IMR-90 (cell line): Measurements from ENCODE around the gene ADAMTS18. TPM values are rescaled to one million over a fixed set of nuclear protein-coding genes. Genes with fewer than 3 reads are reported as not detected.

Source experiments
- ATAC-seq: fragments of 200-7000 bp; cut with Tn5 transposase; 2 replicates; pipeline ENCODE4 v1.9.1; 2020; ENCODE audit warnings: low read depth, mild to moderate bottlenecking, moderate library complexity
- BruUV-seq: library from RNA; stranded (reverse); fragments of 400-500 nt; replicated peaks from 2 replicates; lab custom pipeline; 2021; lab: Mats Ljungman, UMichigan
- CTCF ChIA-PET: fragments of 300-600 bp; formaldehyde crosslinking; extraction: SDS; loops from one replicate; lab custom pipeline; 2021; ENCODE audit warnings: antibody characterized with exemption; lab: Yijun Ruan, JAX
- POLR2A ChIA-PET: fragments of 300-600 bp; sonication (Branson Sonifier 250); formaldehyde crosslinking; loops from one replicate; lab custom pipeline; 2022; ENCODE audit warnings: antibody characterized with exemption; ENCODE audit not compliant: unreplicated experiment; lab: Charles Lee
- DNase-seq: peaks from one replicate; pipeline ENCODE4 v3.0.0; 2013
- H2AFZ ChIP-seq: replicated peaks from 2 replicates; pipeline ENCODE3; 2013; ENCODE audit warnings: low read length, mild to moderate bottlenecking; ENCODE audit not compliant: poor library complexity
- H2AK5ac ChIP-seq: 2 replicates; pipeline ENCODE4 v1.6.1; 2013; ENCODE audit warnings: low read depth, low read length, inconsistent platforms
- H2AK9ac ChIP-seq: replicated peaks from 2 replicates; pipeline ENCODE3; 2013; ENCODE audit warnings: mild to moderate bottlenecking, low read depth, low read length, moderate library complexity; ENCODE audit not compliant: poor library complexity
- H2BK120ac ChIP-seq: 2 replicates; pipeline ENCODE4 v1.6.1; 2013; ENCODE audit warnings: low read depth, low read length, inconsistent platforms
- H2BK15ac ChIP-seq: 3 replicates; pipeline ENCODE4 v1.6.1; 2013; ENCODE audit warnings: low read depth, low read length, inconsistent platforms
- H2BK20ac ChIP-seq: 2 replicates; pipeline ENCODE4 v1.6.1; 2013; ENCODE audit warnings: low read depth, mild to moderate bottlenecking, inconsistent platforms, low read length, moderate library complexity
- H2BK5ac ChIP-seq: 2 replicates; pipeline ENCODE4 v1.6.1; 2013; ENCODE audit warnings: mild to moderate bottlenecking, low read depth, low read length, inconsistent platforms; ENCODE audit not compliant: poor library complexity, severe bottlenecking
- H3K14ac ChIP-seq: replicated peaks from 2 replicates; pipeline ENCODE4 v1.6.1; 2013; ENCODE audit warnings: low read depth, low read length, inconsistent platforms
- H3K18ac ChIP-seq: 2 replicates; pipeline ENCODE4 v1.6.1; 2013; ENCODE audit warnings: low read depth, low read length, control low read depth
- H3K23ac ChIP-seq: 2 replicates; pipeline ENCODE4 v1.6.1; 2013; ENCODE audit warnings: low read depth, low read length, inconsistent platforms
- H3K27ac ChIP-seq: 2 replicates; pipeline ENCODE4 v1.5.1; 2013; ENCODE audit warnings: mild to moderate bottlenecking, control low read depth, low read length; ENCODE audit not compliant: insufficient read depth
- H3K27me3 ChIP-seq: 2 replicates; pipeline ENCODE4 v1.6.1; 2013; ENCODE audit warnings: low read length; ENCODE audit not compliant: control insufficient read depth, insufficient read depth
- H3K36me3 ChIP-seq: 2 replicates; pipeline ENCODE4 v1.6.1; 2013; ENCODE audit warnings: low read length, mixed read lengths; ENCODE audit not compliant: control insufficient read depth, insufficient read depth
- H3K4ac ChIP-seq: 2 replicates; pipeline ENCODE4 v1.6.1; 2013; ENCODE audit warnings: low read depth, low read length, inconsistent platforms
- H3K4me1 ChIP-seq: 2 replicates; pipeline ENCODE4 v1.6.1; 2013; ENCODE audit warnings: low read length, mixed read lengths; ENCODE audit not compliant: control insufficient read depth, insufficient read depth
- H3K4me2 ChIP-seq: 2 replicates; pipeline ENCODE4 v1.6.1; 2013; ENCODE audit warnings: low read depth, mild to moderate bottlenecking, control low read depth, low read length, moderate library complexity
- H3K4me3 ChIP-seq: 2 replicates; pipeline ENCODE4 v1.5.1; 2013; ENCODE audit warnings: low read depth, mild to moderate bottlenecking, control low read depth, low read length, moderate library complexity; ENCODE audit not compliant: insufficient read depth
- H3K56ac ChIP-seq: 2 replicates; pipeline ENCODE4 v1.6.1; 2013; ENCODE audit warnings: low read length, inconsistent platforms; ENCODE audit not compliant: insufficient read depth; ENCODE audit errors: extremely low read depth
- H3K79me1 ChIP-seq, 2 experiments: 2 replicates each; pipeline ENCODE4 v1.6.1; 2013; ENCODE audit warnings: low read length in 2 of 2, inconsistent platforms in 1 of 2, low read depth in 1 of 2
- H3K9ac ChIP-seq: 2 replicates; pipeline ENCODE4 v1.6.1; 2013; ENCODE audit warnings: low read depth, low read length, control low read depth
- H3K9me1 ChIP-seq: 2 replicates; pipeline ENCODE4 v1.6.1; 2013; ENCODE audit warnings: low read length, inconsistent platforms; ENCODE audit not compliant: insufficient read depth
- H3K9me3 ChIP-seq: 2 replicates; pipeline ENCODE4 v1.6.1; 2013; ENCODE audit warnings: low read length; ENCODE audit not compliant: control insufficient read depth, insufficient read depth
- H4K20me1 ChIP-seq: 2 replicates; pipeline ENCODE4 v1.6.1; 2013; ENCODE audit warnings: low read length, inconsistent platforms; ENCODE audit not compliant: insufficient read depth
- H4K5ac ChIP-seq: 2 replicates; pipeline ENCODE4 v1.6.1; 2013; ENCODE audit warnings: mild to moderate bottlenecking, low read depth, low read length, control low read depth
- H4K8ac ChIP-seq, 2 experiments: 2 replicates each; pipeline ENCODE4 v1.6.1; 2013; ENCODE audit warnings: low read depth in 2 of 2, low read length in 2 of 2, control low read depth in 1 of 2, inconsistent platforms in 1 of 2
- H4K91ac ChIP-seq: 2 replicates; pipeline ENCODE4 v1.6.1; 2013; ENCODE audit warnings: low read depth, low read length, inconsistent platforms; ENCODE audit not compliant: insufficient read depth
- BHLHE40 ChIP-seq: fragments of 150-350 bp; IDR thresholded peaks from 2 replicates; pipeline ENCODE4 v1.6.1; 2016; ENCODE audit warnings: mild to moderate bottlenecking, low read depth, low read length
- CEBPB ChIP-seq: IDR thresholded peaks from 2 replicates; pipeline ENCODE4 v1.6.1; 2012; ENCODE audit warnings: low read depth, low read length, improper control_type of control experiment
- CHD1 ChIP-seq: IDR thresholded peaks from 2 replicates; pipeline ENCODE4 v1.6.1; 2012; ENCODE audit warnings: low read depth, low read length, improper control_type of control experiment
- FOS ChIP-seq: fragments of 150-350 bp; IDR thresholded peaks from 2 replicates; pipeline ENCODE4 v1.6.1; 2016; ENCODE audit warnings: low read depth, low read length
- MAFK ChIP-seq: IDR thresholded peaks from 2 replicates; pipeline ENCODE4 v1.6.1; 2012; ENCODE audit warnings: low read depth, low read length, improper control_type of control experiment
- MAZ ChIP-seq: IDR thresholded peaks from 2 replicates; pipeline ENCODE4 v1.6.1; 2012; ENCODE audit warnings: low read depth, mild to moderate bottlenecking, low read length, improper control_type of control experiment, moderate library complexity, borderline replicate concordance
- MXI1 ChIP-seq: IDR thresholded peaks from 2 replicates; pipeline ENCODE4 v1.6.1; 2012; ENCODE audit warnings: low read depth, mild to moderate bottlenecking, low read length, moderate library complexity, borderline replicate concordance
- NFE2L2 ChIP-seq: fragments of 150-350 bp; IDR thresholded peaks from 2 replicates; pipeline ENCODE4 v1.6.1; 2016; ENCODE audit warnings: low read depth, mild to moderate bottlenecking, low read length
- POLR2A ChIP-seq: IDR thresholded peaks from 2 replicates; pipeline ENCODE4 v1.6.1; 2012; ENCODE audit warnings: mild to moderate bottlenecking, low read depth, low read length
- RAD21 ChIP-seq: IDR thresholded peaks from 2 replicates; pipeline ENCODE4 v1.6.1; 2012; ENCODE audit warnings: low read length, improper control_type of control experiment
- RCOR1 ChIP-seq: IDR thresholded peaks from 2 replicates; pipeline ENCODE4 v1.6.1; 2012; ENCODE audit warnings: mild to moderate bottlenecking, low read length, improper control_type of control experiment; ENCODE audit not compliant: insufficient replicate concordance
- WGBS, 2 experiments: methylation state at CpG; one replicate each; pipeline versions ENCODE4 v1.1.5 to v1.1.7; 2013; ENCODE audit warnings: missing lambda C conversion rate in 2 of 2; ENCODE audit not compliant: insufficient read length in 1 of 2; ENCODE audit errors: extremely low coverage in 2 of 2; 5-methylcytosine and 5-hydroxymethylcytosine counted together
- dilution Hi-C: fragments of 300-500 bp; cut with HindIII; formaldehyde crosslinking; loops from one replicate; pipeline ENCODE4 v1.14.3; 2018; ENCODE audit warnings: low sequenced_read_pairs; ENCODE audit not compliant: unreplicated experiment
- in situ Hi-C: fragments of 300-500 bp; cut with MboI; formaldehyde crosslinking; loops from 3 replicates; pipeline ENCODE4 v1.14.3; 2019; ENCODE audit warnings: low sequenced_read_pairs, inconsistent platforms, mixed read lengths
- intact Hi-C: fragments of 100-400 bp; cut with micrococcal nuclease; formaldehyde crosslinking; loops from 2 replicates; pipeline ENCODE4 v1.10.0; 2022
- polyA plus RNA-seq, 3 experiments: library from polyadenylated mRNA; depleted of rRNA; stranded (reverse); fragments of >200 nt; gene quantifications; 2 replicates each; pipeline ENCODE4 v1.2.3, GENCODE V29; 2012; ENCODE audit warnings: low replicate concordance in 1 of 3
- total RNA-seq: library from RNA; depleted of rRNA; stranded (reverse); fragments of >200 nt; gene quantifications from 2 replicates; pipeline ENCODE4 v1.2.3, GENCODE V29; 2012
- TF ChIP-seq, protein P1 (sequence below): conservative IDR thresholded peaks from 2 replicates; pipeline ENCODE4 v1.5.1; 2012; ENCODE audit warnings: mild to moderate bottlenecking, low read depth, low read length, improper control_type of control experiment
- TF ChIP-seq, protein P2 (sequence below): fragments of 150-350 bp; IDR thresholded peaks from 2 replicates; pipeline ENCODE4 v1.6.1; 2017; ENCODE audit warnings: mild to moderate bottlenecking, antibody characterized with exemption, low read length, low read depth

The ADAMTS18 gene
- total and polyA plus RNA-seq, 2 of the 4 experiments (the other 2 are of a cell fraction), result not detected

DNA sequence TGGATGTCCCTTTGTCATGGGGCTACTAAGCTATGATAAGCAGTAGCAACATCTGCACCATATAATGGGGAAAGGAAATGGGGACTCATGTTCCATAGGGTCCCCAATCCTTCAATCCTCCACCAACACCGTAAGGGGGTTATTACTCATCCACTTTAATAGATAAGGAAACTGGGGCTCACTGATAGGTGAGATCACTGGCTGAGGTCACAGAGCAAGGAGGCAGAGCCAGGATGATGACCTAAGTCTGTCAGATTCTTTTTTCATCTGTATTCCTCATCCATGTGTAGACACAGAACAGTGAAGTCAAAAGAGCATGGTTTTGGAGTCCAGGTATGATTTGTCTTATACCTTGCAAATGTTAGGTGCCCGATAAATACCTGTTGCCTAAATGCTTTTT, 10.5 kb upstream of the ADAMTS18 start:
- Histone ChIP-seq H2AK9ac (no peak overlapping the region), H3K27me3 (no peaks in the 10 kb centered on the region; the same call in 1 of the 2 replicates), H3K14ac (no peak overlapping the region), H4K20me1 (no peaks in the 10 kb centered on the region), H4K91ac (no peak overlapping the region), H2BK15ac (no peak overlapping the region), H2BK5ac (no peak overlapping the region), H3K36me3 (no peaks in the 10 kb centered on the region), H2AFZ (no peak overlapping the region), H3K9ac (no peak overlapping the region), H3K23ac (no peak overlapping the region), H4K5ac (no peak overlapping the region), H3K18ac (no peak overlapping the region), H3K4me1 (no peaks in the 10 kb centered on the region), H2BK120ac (no peak overlapping the region), H3K4me2 (no peak overlapping the region), H2BK20ac (no peak overlapping the region), H3K9me1 (no peaks in the 10 kb centered on the region), H3K4ac (no peak overlapping the region), H4K8ac (no peak overlapping the region), H3K9me3 (no peaks in the 10 kb centered on the region), H3K27ac (no peak overlapping the region), H2AK5ac (no peak overlapping the region), H3K4me3 (no peak overlapping the region), H3K56ac (no peak overlapping the region), H3K79me1 (no peaks in the 10 kb centered on the region)
- TF ChIP-seq MXI1 (no peak), MAFK (no peak), BHLHE40 (no peak), CHD1 (no peak), MAZ (no peak), POLR2A (no peak), CEBPB (no peak), NFE2L2 (no peak), RCOR1 (no peak), RAD21 (no peak), FOS (no peak)
- TF ChIP-seq, protein P1, sequence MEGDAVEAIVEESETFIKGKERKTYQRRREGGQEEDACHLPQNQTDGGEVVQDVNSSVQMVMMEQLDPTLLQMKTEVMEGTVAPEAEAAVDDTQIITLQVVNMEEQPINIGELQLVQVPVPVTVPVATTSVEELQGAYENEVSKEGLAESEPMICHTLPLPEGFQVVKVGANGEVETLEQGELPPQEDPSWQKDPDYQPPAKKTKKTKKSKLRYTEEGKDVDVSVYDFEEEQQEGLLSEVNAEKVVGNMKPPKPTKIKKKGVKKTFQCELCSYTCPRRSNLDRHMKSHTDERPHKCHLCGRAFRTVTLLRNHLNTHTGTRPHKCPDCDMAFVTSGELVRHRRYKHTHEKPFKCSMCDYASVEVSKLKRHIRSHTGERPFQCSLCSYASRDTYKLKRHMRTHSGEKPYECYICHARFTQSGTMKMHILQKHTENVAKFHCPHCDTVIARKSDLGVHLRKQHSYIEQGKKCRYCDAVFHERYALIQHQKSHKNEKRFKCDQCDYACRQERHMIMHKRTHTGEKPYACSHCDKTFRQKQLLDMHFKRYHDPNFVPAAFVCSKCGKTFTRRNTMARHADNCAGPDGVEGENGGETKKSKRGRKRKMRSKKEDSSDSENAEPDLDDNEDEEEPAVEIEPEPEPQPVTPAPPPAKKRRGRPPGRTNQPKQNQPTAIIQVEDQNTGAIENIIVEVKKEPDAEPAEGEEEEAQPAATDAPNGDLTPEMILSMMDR, result no peak
- TF ChIP-seq, protein P2, sequence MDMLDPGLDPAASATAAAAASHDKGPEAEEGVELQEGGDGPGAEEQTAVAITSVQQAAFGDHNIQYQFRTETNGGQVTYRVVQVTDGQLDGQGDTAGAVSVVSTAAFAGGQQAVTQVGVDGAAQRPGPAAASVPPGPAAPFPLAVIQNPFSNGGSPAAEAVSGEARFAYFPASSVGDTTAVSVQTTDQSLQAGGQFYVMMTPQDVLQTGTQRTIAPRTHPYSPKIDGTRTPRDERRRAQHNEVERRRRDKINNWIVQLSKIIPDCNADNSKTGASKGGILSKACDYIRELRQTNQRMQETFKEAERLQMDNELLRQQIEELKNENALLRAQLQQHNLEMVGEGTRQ, result no peak
- CTCF ChIA-PET, result no interaction called here
- no TSS peak for BruUV-seq
- in situ Hi-C loops, result no loop called here
- ATAC-seq (no peak), DNase-seq (no peak)
- dilution Hi-C loops, result no loop called here
- WGBS, 2 experiments, result no CpG with 5 or more reads among the region's 2 CpGs
- intact Hi-C loops, result no loop called here
- POLR2A ChIA-PET, result no interaction called here
